GM19239 (cell line): ENCODE data around the gene CNPY4.
A peak's percentile ranks its signal among the peaks of the same experiment; 100 is the strongest.

Experiments used
- DNase-seq: peaks from one replicate; pipeline ENCODE4 v3.0.0; 2011; ENCODE audit warnings: low spot score; ENCODE audit not compliant: insufficient read length
- FAIRE-seq: peaks from 2 replicates; lab custom pipeline; 2011; peaks lifted over from hg19 to GRCh38; lab: Jason Lieb, UNC

CNPY4 gene

GRCh38 chr7:100163006-100163531, 43.6 kb downstream of the CNPY4 start:
- FAIRE-seq = no peak
- no peak for DNase-seq

GRCh38 chr7:100163871-100164270, 44.4 kb downstream of the CNPY4 start:
- FAIRE-seq (no peak), DNase-seq (no peak)

- FAIRE-seq = no peak
- no peak for DNase-seq
Measured at GRCh38 chr7:100166317-100166940, 47.0 kb downstream of the CNPY4 start.

GRCh38 chr7:100166970-100167911, 47.8 kb downstream of the CNPY4 start:
- DNase-seq (no peak), FAIRE-seq (no peak)

- DNase-seq = no peak
Measured at GRCh38 chr7:100167912-100168323, 48.5 kb downstream of the CNPY4 start.

GRCh38 chr7:100169147-100169850, 49.9 kb downstream of the CNPY4 start:
- FAIRE-seq (peak; percentile 4), DNase-seq (no peak)

More at GRCh38 chr7:100167912-100168323, 48.5 kb downstream of the CNPY4 start:
- no peak for FAIRE-seq

GRCh38 chr7:100170101-100170897, 50.9 kb downstream of the CNPY4 start:
- DNase-seq = no peak

GRCh38 chr7:100171087-100171681, 51.8 kb downstream of the CNPY4 start:
- DNase-seq (no peak), FAIRE-seq (no peak)

More at GRCh38 chr7:100170101-100170897, 50.9 kb downstream of the CNPY4 start:
- FAIRE-seq = no peak

GRCh38 chr7:100171840-100172239, 52.4 kb downstream of the CNPY4 start:
- no peak for FAIRE-seq
- no peak for DNase-seq

GRCh38 chr7:100173806-100174495, 54.5 kb downstream of the CNPY4 start:
- FAIRE-seq = no peak
- DNase-seq = no peak

GRCh38 chr7:100174582-100174981, 55.1 kb downstream of the CNPY4 start:
- no peak for DNase-seq
- no peak for FAIRE-seq
